ENCODE data around the gene TENM4. TPM values are rescaled to one million over a fixed set of nuclear protein-coding genes. Genes with fewer than 3 reads are reported as not detected.

Gene TENM4
- total RNA-seq, 2 donors from 2014 or later: 2.6 to 6.8 TPM

GRCh38 chr11:78809931-78810541 is 630.8 kb downstream of the TENM4 start:
- Histone ChIP-seq H3K27me3 (replicated peaks; ENCODE audit: insufficient read depth) (no peaks in the 10 kb centered on the region), H3K36me3 (no peaks in the 10 kb centered on the region), H3K27ac (peak overlapping the region in 1 of 2 donors; percentile 3), H3K4me1 (replicated peaks) (peaks cover 9% of the 10 kb centered on the region), H3K9me3 (no peaks in the 10 kb centered on the region), H3K4me3 (no peak overlapping the region)
- TF ChIP-seq POLR2AphosphoS5 (IDR thresholded peaks at IDR 0.05) (peak; percentile 68), CTCF (IDR thresholded peaks at IDR 0.05) (no peak)
- 19% methylated on average over 7 of the region's 7 CpGs for WGBS
- intact Hi-C loops (cut with DNase I): no loop called here
- DNase-seq (ENCODE audit: low spot score): peak; percentile 17

GRCh38 chr11:78808923-78809322 is 631.9 kb downstream of the TENM4 start:
- intact Hi-C loops (cut with DNase I): no loop called here
- H3K9me3 ChIP-seq: no peaks in the 10 kb centered on the region
- H3K27me3 ChIP-seq (replicated peaks; ENCODE audit: insufficient read depth): no peaks in the 10 kb centered on the region
- no peak for TF ChIP-seq CTCF (IDR thresholded peaks at IDR 0.05)
- no peak for TF ChIP-seq POLR2A (IDR thresholded peaks at IDR 0.05)
- TF ChIP-seq POLR2AphosphoS5 (IDR thresholded peaks at IDR 0.05): no peak
- no peak overlapping the region for H3K27ac ChIP-seq
- DNase-seq (ENCODE audit: low spot score): no peak
- H3K4me1 ChIP-seq (replicated peaks): peaks cover 9% of the 10 kb centered on the region
- H3K4me3 ChIP-seq: no peak overlapping the region
- no peaks in the 10 kb centered on the region for H3K36me3 ChIP-seq
- WGBS: 72% methylated on average over 4 of the region's 4 CpGs

- H3K4me3 ChIP-seq: no peak overlapping the region
- H3K36me3 ChIP-seq: no peaks in the 10 kb centered on the region
- no peak overlapping the region for H3K27ac ChIP-seq
- 90% methylated on average over 2 of the region's 2 CpGs for WGBS
- H3K4me1 ChIP-seq (replicated peaks): peaks cover 12% of the 10 kb centered on the region
- intact Hi-C loops (cut with DNase I): no loop called here
- DNase-seq (ENCODE audit: low spot score): no peak
- H3K27me3 ChIP-seq (replicated peaks; ENCODE audit: insufficient read depth): no peaks in the 10 kb centered on the region
- no peak for TF ChIP-seq POLR2AphosphoS5 (IDR thresholded peaks at IDR 0.05)
- TF ChIP-seq POLR2A (IDR thresholded peaks at IDR 0.05): no peak
- no peak for TF ChIP-seq CTCF (IDR thresholded peaks at IDR 0.05)
- no peaks in the 10 kb centered on the region for H3K9me3 ChIP-seq
Measured at GRCh38 chr11:78807351-78807750, 633.5 kb downstream of the TENM4 start.

GRCh38 chr11:78806214-78807004 is 634.4 kb downstream of the TENM4 start:
- Histone ChIP-seq H3K9me3 (no peaks in the 10 kb centered on the region), H3K4me3 (no peak overlapping the region), H3K36me3 (no peaks in the 10 kb centered on the region), H3K27me3 (replicated peaks; ENCODE audit: insufficient read depth) (no peaks in the 10 kb centered on the region), H3K27ac (no peak overlapping the region), H3K4me1 (replicated peaks) (peaks cover 20% of the 10 kb centered on the region)
- no peak for TF ChIP-seq CTCF (IDR thresholded peaks at IDR 0.05)
- no peak for TF ChIP-seq POLR2A (IDR thresholded peaks at IDR 0.05)
- no peak for TF ChIP-seq POLR2AphosphoS5 (IDR thresholded peaks at IDR 0.05)
- no peak for DNase-seq (ENCODE audit: low spot score)
- intact Hi-C loops (cut with DNase I): no loop called here
- WGBS: 44% methylated on average over 2 of the region's 2 CpGs

GRCh38 chr11:78804991-78805390 is 635.8 kb downstream of the TENM4 start:
- H3K27ac ChIP-seq: no peak overlapping the region
- WGBS: 97% methylated on average over 9 of the region's 9 CpGs
- no peaks in the 10 kb centered on the region for H3K36me3 ChIP-seq
- intact Hi-C loops (cut with DNase I): no loop called here
- no peak for TF ChIP-seq POLR2AphosphoS5 (IDR thresholded peaks at IDR 0.05)
- no peak for TF ChIP-seq POLR2A (IDR thresholded peaks at IDR 0.05)
- TF ChIP-seq CTCF (IDR thresholded peaks at IDR 0.05): no peak
- no peaks in the 10 kb centered on the region for H3K9me3 ChIP-seq
- H3K4me3 ChIP-seq: no peak overlapping the region
- no peak for DNase-seq (ENCODE audit: low spot score)
- no peaks in the 10 kb centered on the region for H3K27me3 ChIP-seq (replicated peaks; ENCODE audit: insufficient read depth)
- H3K4me1 ChIP-seq (replicated peaks): peaks cover 16% of the 10 kb centered on the region
